Natural killer cell (primary cell): ENCODE measurements around the gene KRTAP4-8. TPM values are rescaled to one million over a fixed set of nuclear protein-coding genes. Genes with fewer than 3 reads are reported as not detected.

Source experiments
- ATAC-seq, 3 donors: fragments of 150-1000 bp in 2 of 3; fragments of 200-7000 bp in 1 of 3; cut with Tn5 transposase; 1 replicate in 1 of 3; 2 replicates in 2 of 3; pipeline ENCODE4 v1.10.0; 2021; ENCODE audit warnings: mild to moderate bottlenecking in 2 of 3, moderate library complexity in 2 of 3
- DNase-seq, 2 donors: peaks; one replicate each; pipeline versions ENCODE4 v3.0.0 to v3.0.0-alpha.2; 2013 to 2021; ENCODE audit warnings: mixed read lengths in 1 of 2
- H3K27ac ChIP-seq: one replicate; pipeline ENCODE4 v1.5.1; 2013; ENCODE audit warnings: mild to moderate bottlenecking, low read length
- H3K27me3 ChIP-seq: one replicate; pipeline ENCODE4 v1.6.1; 2013; ENCODE audit warnings: low read length; ENCODE audit not compliant: control insufficient read depth, insufficient read depth
- H3K36me3 ChIP-seq: one replicate; pipeline ENCODE4 v1.6.1; 2013; ENCODE audit warnings: low read length; ENCODE audit not compliant: control insufficient read depth, insufficient read depth
- H3K4me1 ChIP-seq: one replicate; pipeline ENCODE4 v1.6.1; 2013; ENCODE audit warnings: low read length; ENCODE audit not compliant: control insufficient read depth, insufficient read depth
- H3K4me3 ChIP-seq: one replicate; pipeline ENCODE4 v1.5.1; 2013; ENCODE audit warnings: low read length
- H3K9me3 ChIP-seq: one replicate; pipeline ENCODE4 v1.6.1; 2013; ENCODE audit warnings: low read length; ENCODE audit not compliant: control insufficient read depth, insufficient read depth
- H3K27ac Mint-ChIP-seq, 2 donors: one replicate each; pipeline ENCODE4 v1.8.0; 2022; ENCODE audit warnings: mild to moderate bottlenecking in 2 of 2, mixed read lengths in 2 of 2, moderate library complexity in 1 of 2
- H3K27me3 Mint-ChIP-seq, 2 donors: one replicate each; pipeline ENCODE4 v1.8.0; 2022; ENCODE audit warnings: low read depth in 2 of 2, mixed read lengths in 2 of 2
- H3K36me3 Mint-ChIP-seq: one replicate; pipeline ENCODE4 v1.8.0; 2022; ENCODE audit warnings: mixed read lengths
- H3K4me1 Mint-ChIP-seq, 2 donors: one replicate each; pipeline ENCODE4 v1.8.0; 2022; ENCODE audit warnings: mixed read lengths in 2 of 2
- H3K4me3 Mint-ChIP-seq: one replicate; pipeline ENCODE4 v1.8.0; 2022; ENCODE audit warnings: mild to moderate bottlenecking, moderate library complexity, mixed read lengths
- H3K9me3 Mint-ChIP-seq, 2 donors: one replicate each; pipeline ENCODE4 v1.8.0; 2022; ENCODE audit warnings: mixed read lengths in 2 of 2
- CTCF ChIP-seq: fragments of 200-600 bp; IDR thresholded peaks from one replicate; pipeline ENCODE4 v1.8.0; 2022; ENCODE audit warnings: antibody characterized with exemption
- WGBS: methylation state at CpG from one replicate; pipeline ENCODE4 v1.1.7; 2013; ENCODE audit warnings: missing lambda C conversion rate; ENCODE audit not compliant: insufficient coverage; 5-methylcytosine and 5-hydroxymethylcytosine counted together
- intact Hi-C: fragments of 100-400 bp; cut with micrococcal nuclease; formaldehyde crosslinking; loops from one replicate; pipeline ENCODE4 v1.14.2; 2022
- total RNA-seq, 4 donors: library from RNA; stranded (reverse); fragments of 120-200 nt in 1 of 4; gene quantifications; one replicate each; pipeline versions ENCODE4 v1.2.3 to v1.2.4, GENCODE V29; 2013 to 2022

The KRTAP4-8 gene
- total RNA-seq, 3 donors from 2014 or later (not counting 1 experiment from before 2014, with no cell fraction given) = not detected

GRCh38 chr17:41082626-41083025 lies 15.3 kb downstream of the KRTAP4-8 start:
- no peaks in the 10 kb centered on the region for H3K9me3 Mint-ChIP-seq
- Histone ChIP-seq H3K4me1 (no peaks in the 10 kb centered on the region), H3K36me3 (no peaks in the 10 kb centered on the region), H3K4me3 (no peak overlapping the region), H3K27ac (no peak overlapping the region), H3K9me3 (no peaks in the 10 kb centered on the region), H3K27me3 (no peaks in the 10 kb centered on the region)
- ATAC-seq = no peak
- H3K4me1 Mint-ChIP-seq = no peaks in the 10 kb centered on the region
- TF ChIP-seq CTCF = no peak
- H3K36me3 Mint-ChIP-seq = no peaks in the 10 kb centered on the region
- no peak for DNase-seq
- H3K27me3 Mint-ChIP-seq = peaks cover 21 to 23% of the 10 kb centered on the region in 2 donors
- H3K4me3 Mint-ChIP-seq = no peak overlapping the region
- intact Hi-C loops = no loop called here
- H3K27ac Mint-ChIP-seq = no peak overlapping the region
- WGBS = 67% methylated on average over 4 of the region's 4 CpGs

GRCh38 chr17:41076788-41077187 lies 21.2 kb downstream of the KRTAP4-8 start:
- Histone ChIP-seq H3K4me1 (no peaks in the 10 kb centered on the region), H3K9me3 (no peaks in the 10 kb centered on the region), H3K4me3 (no peak overlapping the region), H3K27ac (no peak overlapping the region), H3K27me3 (peaks cover 8% of the 10 kb centered on the region), H3K36me3 (no peaks in the 10 kb centered on the region)
- no peak overlapping the region for H3K27ac Mint-ChIP-seq
- no peak overlapping the region for H3K4me3 Mint-ChIP-seq
- TF ChIP-seq CTCF = peak; percentile 13
- ATAC-seq (no peak), DNase-seq (no peak)
- intact Hi-C loops = no loop called here
- no peaks in the 10 kb centered on the region for H3K4me1 Mint-ChIP-seq
- H3K9me3 Mint-ChIP-seq = no peaks in the 10 kb centered on the region
- no peaks in the 10 kb centered on the region for H3K36me3 Mint-ChIP-seq
- peaks cover 30 to 42% of the 10 kb centered on the region in 2 donors for H3K27me3 Mint-ChIP-seq

- Histone ChIP-seq H3K27me3 (peaks cover 8% of the 10 kb centered on the region), H3K9me3 (no peaks in the 10 kb centered on the region), H3K4me1 (no peaks in the 10 kb centered on the region), H3K36me3 (no peaks in the 10 kb centered on the region), H3K4me3 (no peak overlapping the region), H3K27ac (no peak overlapping the region)
- Mint-ChIP-seq H3K27me3 (peaks cover 20 to 28% of the 10 kb centered on the region in 2 donors), H3K4me1 (no peaks in the 10 kb centered on the region), H3K4me3 (no peak overlapping the region), H3K36me3 (no peaks in the 10 kb centered on the region), H3K27ac (no peak overlapping the region), H3K9me3 (no peaks in the 10 kb centered on the region)
- TF ChIP-seq CTCF = no peak
- DNase-seq = no peak
- 91% methylated on average over 2 of the region's 2 CpGs for WGBS
- no peak for ATAC-seq
- intact Hi-C loops = no loop called here
Observed at GRCh38 chr17:41073676-41074075, 24.3 kb downstream of the KRTAP4-8 start.

- peaks cover 3% of the 10 kb centered on the region for H3K27me3 ChIP-seq
- H3K4me1 ChIP-seq = no peaks in the 10 kb centered on the region
- peaks cover 20 to 22% of the 10 kb centered on the region in 2 donors for H3K27me3 Mint-ChIP-seq
- no peak overlapping the region for H3K4me3 ChIP-seq
- H3K27ac ChIP-seq = no peak overlapping the region
- intact Hi-C loops = no loop called here
- 86% methylated on average over 5 of the region's 5 CpGs for WGBS
- DNase-seq = no peak
- TF ChIP-seq CTCF = no peak
- no peaks in the 10 kb centered on the region for H3K36me3 ChIP-seq
- H3K36me3 Mint-ChIP-seq = no peaks in the 10 kb centered on the region
- no peaks in the 10 kb centered on the region for H3K4me1 Mint-ChIP-seq
- no peaks in the 10 kb centered on the region for H3K9me3 Mint-ChIP-seq
- ATAC-seq = no peak
- no peak overlapping the region for H3K4me3 Mint-ChIP-seq
- H3K9me3 ChIP-seq = no peaks in the 10 kb centered on the region
- no peak overlapping the region for H3K27ac Mint-ChIP-seq
Observed at GRCh38 chr17:41071606-41072360, 26.2 kb downstream of the KRTAP4-8 start.
